Right atrium auricular region (tissue), 2 donors: ENCODE measurements around the gene EREG. TPM values are rescaled to one million over a fixed set of nuclear protein-coding genes. Genes with fewer than 3 reads are reported as not detected.

Experiments used
- DNase-seq: peaks from one replicate; pipeline ENCODE4 v3.0.0-alpha.2; 2019; ENCODE audit warnings: low spot score
- H3K27ac ChIP-seq, 2 donors: fragments of 200-600 bp; sonication (generic); 1 replicate in 1 of 2; 2 replicates in 1 of 2; pipeline ENCODE4 v1.5.1; 2016 to 2019
- H3K27me3 ChIP-seq, 2 donors: fragments of 200-600 bp; sonication (generic); one replicate each; pipeline versions ENCODE4 v1.5.1 to v1.6.0; 2017 to 2019
- H3K36me3 ChIP-seq: fragments of 200-600 bp; sonication (generic); one replicate; pipeline ENCODE4 v1.5.1; 2016
- H3K4me1 ChIP-seq, 2 donors: fragments of 200-600 bp; sonication (generic); one replicate each; pipeline versions ENCODE4 v1.5.1 to v1.6.0; 2017 to 2019
- H3K4me3 ChIP-seq, 2 donors: fragments of 200-600 bp; sonication (generic); 1 replicate in 1 of 2; 2 replicates in 1 of 2; pipeline ENCODE4 v1.5.1; 2017 to 2019; ENCODE audit warnings: mild to moderate bottlenecking in 1 of 2, moderate library complexity in 1 of 2
- H3K9me3 ChIP-seq, 2 donors: fragments of 200-600 bp; sonication (generic); one replicate each; pipeline ENCODE4 v1.5.1; 2019
- CTCF ChIP-seq, 2 donors: fragments of 200-600 bp; sonication (generic); IDR thresholded peaks; one replicate each; pipeline ENCODE4 v1.5.1; 2019; ENCODE audit warnings: antibody characterized with exemption in 2 of 2
- total RNA-seq, 2 donors: library from RNA; depleted of rRNA; stranded (reverse); fragments of >200 nt; gene quantifications; one replicate each; pipeline ENCODE4 v1.1.0, GENCODE V29; 2016

Gene EREG
- total RNA-seq, 2 donors from 2014 or later: 0.31 to 3.1 TPM

GRCh38 chr4:74353858-74354257 is 11.1 kb upstream of the EREG start:
- TF ChIP-seq CTCF (IDR thresholded peaks at IDR 0.05): no peak
- Histone ChIP-seq H3K27ac (no peak overlapping the region), H3K4me3 (no peak overlapping the region), H3K9me3 (no peaks in the 10 kb centered on the region), H3K36me3 (no peaks in the 10 kb centered on the region), H3K4me1 (no peaks in the 10 kb centered on the region), H3K27me3 (no peaks in the 10 kb centered on the region)
- no peak for DNase-seq

GRCh38 chr4:74357965-74358364 is 7.0 kb upstream of the EREG start:
- H3K27me3 ChIP-seq: no peaks in the 10 kb centered on the region
- no peaks in the 10 kb centered on the region for H3K9me3 ChIP-seq
- H3K4me1 ChIP-seq: no peaks in the 10 kb centered on the region
- H3K27ac ChIP-seq: no peak overlapping the region
- no peaks in the 10 kb centered on the region for H3K36me3 ChIP-seq
- no peak for TF ChIP-seq CTCF (IDR thresholded peaks at IDR 0.05)
- H3K4me3 ChIP-seq: no peak overlapping the region
- DNase-seq: no peak

GRCh38 chr4:74361671-74362070 is 3.3 kb upstream of the EREG start:
- H3K27ac ChIP-seq: no peak overlapping the region
- peaks cover 0 to 11% of the 10 kb centered on the region in 2 donors for H3K4me1 ChIP-seq
- H3K4me3 ChIP-seq: no peak overlapping the region
- no peak for TF ChIP-seq CTCF (IDR thresholded peaks at IDR 0.05)
- H3K36me3 ChIP-seq: no peaks in the 10 kb centered on the region
- H3K27me3 ChIP-seq: no peaks in the 10 kb centered on the region
- no peaks in the 10 kb centered on the region for H3K9me3 ChIP-seq
- DNase-seq: no peak

DNA sequence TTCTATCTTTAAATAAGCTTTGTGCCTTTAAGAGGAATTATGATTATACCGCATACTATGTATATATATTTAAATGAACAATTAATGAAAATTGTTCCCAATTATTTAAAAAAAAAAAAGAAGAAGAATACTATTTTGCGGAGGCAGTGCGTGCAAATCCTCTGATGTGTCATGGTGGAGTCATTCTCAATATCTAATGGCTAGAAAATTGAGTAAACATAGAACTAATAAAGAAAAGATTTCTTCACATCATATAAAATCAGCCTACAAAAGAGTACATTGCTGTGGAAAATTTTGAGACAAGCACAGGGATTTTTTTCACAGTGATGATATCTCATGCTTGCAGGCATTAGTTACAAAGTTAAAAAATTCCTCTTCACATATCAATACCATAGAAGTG is 2.6 kb upstream of the EREG start:
- no peak for TF ChIP-seq CTCF (IDR thresholded peaks at IDR 0.05)
- no peaks in the 10 kb centered on the region for H3K36me3 ChIP-seq
- no peaks in the 10 kb centered on the region for H3K27me3 ChIP-seq
- H3K4me3 ChIP-seq: no peak overlapping the region
- DNase-seq: no peak
- H3K9me3 ChIP-seq: no peaks in the 10 kb centered on the region
- no peak overlapping the region for H3K27ac ChIP-seq
- H3K4me1 ChIP-seq: peaks cover 0 to 11% of the 10 kb centered on the region in 2 donors

- no peak for TF ChIP-seq CTCF (IDR thresholded peaks at IDR 0.05)
- H3K9me3 ChIP-seq: no peaks in the 10 kb centered on the region
- no peaks in the 10 kb centered on the region for H3K27me3 ChIP-seq
- no peaks in the 10 kb centered on the region for H3K36me3 ChIP-seq
- H3K27ac ChIP-seq: peak overlapping the region; percentile 49 to 75
- H3K4me3 ChIP-seq: peak overlapping the region; percentile 48 to 56
- peaks cover 0 to 11% of the 10 kb centered on the region in 2 donors for H3K4me1 ChIP-seq
- DNase-seq: no peak
Measured at GRCh38 chr4:74364256-74364651, 691 bp upstream of the EREG start.

DNA sequence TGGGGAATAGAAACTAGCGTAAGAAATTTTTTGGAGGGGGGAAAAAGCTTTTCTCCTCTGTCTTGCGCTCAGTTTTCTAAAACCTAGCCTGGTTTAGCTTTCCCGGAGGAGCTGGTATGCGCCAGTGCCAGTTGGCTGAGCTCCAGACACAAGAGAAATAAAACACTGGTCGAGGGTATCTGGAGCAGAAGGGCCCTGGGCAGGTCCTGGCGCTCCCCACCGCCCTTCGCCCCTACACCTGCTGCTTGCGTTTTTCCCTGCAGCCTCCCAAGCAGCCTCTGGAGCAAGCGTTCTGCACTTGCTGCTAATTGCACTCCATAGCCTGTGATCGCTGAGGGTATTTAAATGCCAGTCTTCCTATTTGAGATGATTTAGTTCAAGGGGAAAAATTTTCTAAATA is 816 bp downstream of the EREG start:
- Histone ChIP-seq H3K36me3 (no peaks in the 10 kb centered on the region), H3K4me1 (peaks cover 0 to 11% of the 10 kb centered on the region in 2 donors), H3K9me3 (no peaks in the 10 kb centered on the region), H3K27ac (peak overlapping the region; percentile 49 to 75), H3K27me3 (no peaks in the 10 kb centered on the region), H3K4me3 (peak overlapping the region; percentile 48 to 56)
- no peak for DNase-seq
- TF ChIP-seq CTCF (IDR thresholded peaks at IDR 0.05): no peak
